Renal pelvis (tissue), 4 donors: ENCODE measurements around the gene FAM78A. TPM values are rescaled to one million over a fixed set of nuclear protein-coding genes. Genes with fewer than 3 reads are reported as not detected.
"Not testable (repeated sequence)": the region's sequence is repeated elsewhere in the genome, so short reads cannot be mapped to it uniquely, and the experiment has no call there.

Experiments used
- DNase-seq: peaks from one replicate; pipeline ENCODE4 v3.0.0-alpha.2; 2013
- polyA plus RNA-seq, 3 donors: library from polyadenylated mRNA; unstranded; fragments of 120-200 nt; gene quantifications; one replicate each; pipeline ENCODE4 v1.2.1, GENCODE V29; 2013; ENCODE audit not compliant: insufficient read length in 3 of 3

FAM78A gene
- polyA plus RNA-seq, 3 donors: 2.6 to 3.7 (median 3.6) TPM

- no peak for DNase-seq
Measured at GRCh38 chr9:131270171-131271015, 5.9 kb downstream of the FAM78A start.

- no peak for DNase-seq
Measured at GRCh38 chr9:131266266-131267229, 9.8 kb downstream of the FAM78A start.

- DNase-seq: no peak
Measured at GRCh38 chr9:131264231-131264630, 12.1 kb downstream of the FAM78A start.

GRCh38 chr9:131263701-131264100 lies 12.6 kb downstream of the FAM78A start:
- DNase-seq: no peak

GRCh38 chr9:131263033-131263343 lies 13.3 kb downstream of the FAM78A start:
- not testable (repeated sequence) for DNase-seq

GRCh38 chr9:131262327-131263032 lies 13.8 kb downstream of the FAM78A start:
- DNase-seq: no peak

- DNase-seq: no peak
Measured at GRCh38 chr9:131260751-131261452, 15.4 kb downstream of the FAM78A start.

GRCh38 chr9:131259916-131260597 lies 16.3 kb downstream of the FAM78A start:
- DNase-seq: no peak

- DNase-seq: no peak
Measured at GRCh38 chr9:131259432-131259898, 16.8 kb downstream of the FAM78A start.

GRCh38 chr9:131258698-131259431 lies 17.4 kb downstream of the FAM78A start:
- DNase-seq: no peak

GRCh38 chr9:131258186-131258585 lies 18.1 kb downstream of the FAM78A start:
- DNase-seq: no peak

- no peak for DNase-seq
Measured at GRCh38 chr9:131257266-131258025, 18.9 kb downstream of the FAM78A start.

GRCh38 chr9:131255676-131256197 lies 20.6 kb downstream of the FAM78A start:
- no peak for DNase-seq

GRCh38 chr9:131254626-131255025 lies 21.7 kb downstream of the FAM78A start:
- no peak for DNase-seq

GRCh38 chr9:131253891-131254491 lies 22.3 kb downstream of the FAM78A start:
- DNase-seq: no peak

- DNase-seq: no peak
Measured at GRCh38 chr9:131252120-131252519, 24.2 kb downstream of the FAM78A start.

GRCh38 chr9:131246618-131247017 lies 29.7 kb downstream of the FAM78A start:
- no peak for DNase-seq

GRCh38 chr9:131244331-131244730 lies 32.0 kb downstream of the FAM78A start:
- not testable (repeated sequence) for DNase-seq
